H9 (cell line): ENCODE data around the gene PRKAG2. TPM values are rescaled to one million over a fixed set of nuclear protein-coding genes. Genes with fewer than 3 reads are reported as not detected.

Experiments used
- DNase-seq: peaks from one replicate; pipeline ENCODE4 v3.0.0-alpha.2; 2017
- H2AFZ ChIP-seq: one replicate; pipeline ENCODE4 v1.6.1; 2013; ENCODE audit warnings: mild to moderate bottlenecking, low read length, control low read depth, moderate library complexity
- H2AK5ac ChIP-seq: 2 replicates; pipeline ENCODE4 v1.6.1; 2013; ENCODE audit warnings: low read length, control low read depth, mixed read lengths; ENCODE audit not compliant: insufficient read length
- H2BK120ac ChIP-seq: one replicate; pipeline ENCODE4 v1.6.1; 2013; ENCODE audit warnings: low read depth, mild to moderate bottlenecking, low read length, control low read depth, inconsistent platforms; ENCODE audit not compliant: poor library complexity, severe bottlenecking
- H2BK12ac ChIP-seq: 2 replicates; pipeline ENCODE4 v1.6.1; 2013; ENCODE audit warnings: low read length, control low read depth, mixed read lengths, low read depth; ENCODE audit not compliant: insufficient read length
- H2BK15ac ChIP-seq: 2 replicates; pipeline ENCODE4 v1.6.1; 2013; ENCODE audit warnings: low read depth, low read length, control low read depth
- H2BK20ac ChIP-seq: one replicate; pipeline ENCODE4 v1.6.1; 2013; ENCODE audit warnings: low read depth, mild to moderate bottlenecking, low read length, control low read depth, inconsistent platforms; ENCODE audit not compliant: poor library complexity, severe bottlenecking
- H2BK5ac ChIP-seq: 2 replicates; pipeline ENCODE4 v1.6.1; 2013; ENCODE audit warnings: low read length, control low read depth, mixed read lengths; ENCODE audit not compliant: insufficient read length
- H3K14ac ChIP-seq: 2 replicates; pipeline ENCODE4 v1.6.1; 2013; ENCODE audit warnings: low read length, control low read depth; ENCODE audit not compliant: insufficient read depth
- H3K18ac ChIP-seq: 2 replicates; pipeline ENCODE4 v1.6.1; 2013; ENCODE audit warnings: low read depth, mild to moderate bottlenecking, mixed read lengths, low read length, control low read depth; ENCODE audit not compliant: insufficient read length
- H3K23ac ChIP-seq: 2 replicates; pipeline ENCODE4 v1.6.1; 2013; ENCODE audit warnings: low read length, control low read depth, mixed read lengths, low read depth; ENCODE audit not compliant: insufficient read length
- H3K23me2 ChIP-seq: 2 replicates; pipeline ENCODE4 v1.6.1; 2013; ENCODE audit warnings: low read depth, mild to moderate bottlenecking, mixed read lengths, low read length, control low read depth; ENCODE audit not compliant: insufficient read length, poor library complexity, severe bottlenecking
- H3K27ac ChIP-seq: 2 replicates; pipeline ENCODE4 v1.5.1; 2013; ENCODE audit warnings: low read length, control low read depth, mixed read lengths, low read depth; ENCODE audit not compliant: insufficient read length
- H3K27me3 ChIP-seq: 2 replicates; pipeline ENCODE4 v1.6.1; 2013; ENCODE audit warnings: low read length, control low read depth, inconsistent platforms; ENCODE audit not compliant: insufficient read depth
- H3K4ac ChIP-seq: 2 replicates; pipeline ENCODE4 v1.6.1; 2013; ENCODE audit warnings: low read depth, mild to moderate bottlenecking, control low read depth, inconsistent platforms, low read length, moderate library complexity
- H3K4me1 ChIP-seq: 2 replicates; pipeline ENCODE4 v1.6.1; 2013; ENCODE audit warnings: low read length, control low read depth, inconsistent platforms; ENCODE audit not compliant: insufficient read depth
- H3K4me2 ChIP-seq: 2 replicates; pipeline ENCODE4 v1.6.1; 2013; ENCODE audit warnings: low read length, control low read depth, mixed read lengths; ENCODE audit not compliant: insufficient read length, insufficient read depth
- H3K56ac ChIP-seq: 2 replicates; pipeline ENCODE4 v1.6.1; 2013; ENCODE audit warnings: low read depth, mild to moderate bottlenecking, mixed read lengths, low read length, control low read depth; ENCODE audit not compliant: insufficient read length
- H3K79me1 ChIP-seq: 2 replicates; pipeline ENCODE4 v1.6.1; 2013; ENCODE audit warnings: low read depth, mild to moderate bottlenecking, moderate library complexity, low read length, control low read depth, inconsistent platforms; ENCODE audit not compliant: insufficient read depth, poor library complexity, severe bottlenecking
- H3K79me2 ChIP-seq: 2 replicates; pipeline ENCODE4 v1.6.1; 2013; ENCODE audit warnings: low read length, control low read depth, inconsistent platforms; ENCODE audit not compliant: insufficient read depth
- H3K9ac ChIP-seq: 2 replicates; pipeline ENCODE4 v1.6.1; 2013; ENCODE audit warnings: low read length, control low read depth, mixed read lengths; ENCODE audit not compliant: insufficient read length; ENCODE audit errors: extremely low read depth
- H3K9me3 ChIP-seq: one replicate; pipeline ENCODE4 v1.6.1; 2013; ENCODE audit warnings: low read depth, low read length, inconsistent platforms; ENCODE audit not compliant: control insufficient read depth
- H3T11ph ChIP-seq: one replicate; pipeline ENCODE4 v1.6.1; 2013; ENCODE audit warnings: mild to moderate bottlenecking, low read length, control low read depth, inconsistent platforms
- H4K20me1 ChIP-seq: one replicate; pipeline ENCODE4 v1.6.1; 2013; ENCODE audit not compliant: control insufficient read depth, insufficient read length, insufficient read depth
- H4K5ac ChIP-seq: 2 replicates; pipeline ENCODE4 v1.6.1; 2013; ENCODE audit warnings: low read depth, mild to moderate bottlenecking, mixed read lengths, low read length, control low read depth; ENCODE audit not compliant: insufficient read length
- H4K8ac ChIP-seq: replicated peaks from 2 replicates; pipeline ENCODE4 v1.6.1; 2013; ENCODE audit warnings: low read length, control low read depth, mixed read lengths, low read depth; ENCODE audit not compliant: insufficient read length
- H4K91ac ChIP-seq: 2 replicates; pipeline ENCODE4 v1.6.1; 2013; ENCODE audit warnings: low read depth, mild to moderate bottlenecking, moderate library complexity, mixed read lengths, low read length, control low read depth; ENCODE audit not compliant: insufficient read length
- H3K27ac Mint-ChIP-seq, 3 experiments: 2 replicates in 2 of 3; 3 replicates in 1 of 3; pipeline ENCODE4 v1.8.0; 2020 to 2021; ENCODE audit warnings: mixed read lengths in 3 of 3, mild to moderate bottlenecking in 1 of 3, moderate library complexity in 1 of 3
- H3K27me3 Mint-ChIP-seq: 2 replicates; pipeline ENCODE4 v1.8.0; 2021; ENCODE audit warnings: low read depth, mild to moderate bottlenecking, moderate library complexity, mixed read lengths
- H3K36me3 Mint-ChIP-seq, 3 experiments: 2 replicates in 2 of 3; 3 replicates in 1 of 3; pipeline ENCODE4 v1.8.0; 2020 to 2021; ENCODE audit warnings: low read depth in 3 of 3, mixed read lengths in 3 of 3; ENCODE audit not compliant: insufficient read depth in 1 of 3
- H3K4me1 Mint-ChIP-seq, 2 experiments: 2 replicates each; pipeline ENCODE4 v1.8.0; 2020; ENCODE audit warnings: mixed read lengths in 2 of 2
- H3K4me3 Mint-ChIP-seq, 2 experiments: 2 replicates in 1 of 2; 3 replicates in 1 of 2; pipeline ENCODE4 v1.8.0; 2020 to 2021; ENCODE audit warnings: mild to moderate bottlenecking in 2 of 2, mixed read lengths in 2 of 2, moderate library complexity in 1 of 2
- H3K9me3 Mint-ChIP-seq, 2 experiments: 2 replicates in 1 of 2; 3 replicates in 1 of 2; pipeline ENCODE4 v1.8.0; 2020; ENCODE audit warnings: mild to moderate bottlenecking in 2 of 2, mixed read lengths in 2 of 2, moderate library complexity in 1 of 2
- WGBS: extraction: QIAGEN DNeasy Blood & Tissue Kit; methylation state at CpG from one replicate; pipeline ENCODE4 v1.1.7; 2013; ENCODE audit warnings: missing lambda C conversion rate, low lambda C conversion rate, mixed read lengths; ENCODE audit not compliant: insufficient read length; ENCODE audit errors: extremely low coverage; 5-methylcytosine and 5-hydroxymethylcytosine counted together
- total RNA-seq: library from RNA; stranded (reverse); gene quantifications from 2 replicates; pipeline ENCODE4 v1.2.1, GENCODE V29; 2021
- TF ChIP-seq, protein P1 (sequence below): fragments of 200-600 bp; sonication (generic); conservative IDR thresholded peaks from 3 replicates; pipeline ENCODE4 v1.8.0; 2021; ENCODE audit warnings: antibody characterized with exemption, mild to moderate bottlenecking

PRKAG2 gene
- total RNA-seq, 1 experiment from 2014 or later: 11.8 TPM

DNA sequence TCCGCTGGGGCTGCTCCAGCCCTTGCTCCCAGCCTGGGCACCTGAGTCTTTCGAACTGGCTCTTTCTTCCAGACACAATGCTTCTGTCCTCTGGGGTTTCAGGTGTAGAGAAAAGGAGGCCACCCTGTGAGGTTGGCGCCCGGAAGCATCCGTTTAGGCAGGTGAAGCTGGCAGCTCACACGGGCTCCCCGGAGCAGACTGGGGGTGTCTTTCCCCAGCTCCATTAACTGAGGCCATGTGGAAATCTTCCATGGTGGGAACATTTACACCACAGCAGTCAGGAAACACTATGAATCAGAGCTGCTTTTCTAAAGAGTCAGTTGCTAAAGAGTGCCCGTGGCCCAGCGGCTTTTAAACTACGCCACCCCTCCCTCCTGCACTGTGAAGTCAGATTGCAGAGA is 29.2 kb downstream of the PRKAG2 start:
- WGBS: no CpG with 5 or more reads among the region's 10 CpGs
- Histone ChIP-seq H4K8ac (no peak overlapping the region), H3K4me2 (no peak overlapping the region), H3K79me2 (no peaks in the 10 kb centered on the region), H3K27ac (no peak overlapping the region), H2BK12ac (no peak overlapping the region), H3K23ac (no peak overlapping the region), H4K91ac (no peak overlapping the region), H3K79me1 (no peaks in the 10 kb centered on the region), H3K18ac (no peak overlapping the region), H2AFZ (no peak overlapping the region), H3T11ph (no peak overlapping the region), H4K20me1 (no peaks in the 10 kb centered on the region), H2BK120ac (no peak overlapping the region), H3K14ac (no peak overlapping the region), H3K9me3 (no peaks in the 10 kb centered on the region), H3K27me3 (no peaks in the 10 kb centered on the region), H3K56ac (no peak overlapping the region), H3K9ac (no peak overlapping the region), H4K5ac (no peak overlapping the region), H2BK20ac (no peak overlapping the region), H2BK5ac (no peak overlapping the region), H3K23me2 (no peaks in the 10 kb centered on the region), H3K4ac (no peak overlapping the region), H2BK15ac (no peak overlapping the region), H3K4me1 (no peaks in the 10 kb centered on the region), H2AK5ac (no peak overlapping the region)
- TF ChIP-seq, protein P1, sequence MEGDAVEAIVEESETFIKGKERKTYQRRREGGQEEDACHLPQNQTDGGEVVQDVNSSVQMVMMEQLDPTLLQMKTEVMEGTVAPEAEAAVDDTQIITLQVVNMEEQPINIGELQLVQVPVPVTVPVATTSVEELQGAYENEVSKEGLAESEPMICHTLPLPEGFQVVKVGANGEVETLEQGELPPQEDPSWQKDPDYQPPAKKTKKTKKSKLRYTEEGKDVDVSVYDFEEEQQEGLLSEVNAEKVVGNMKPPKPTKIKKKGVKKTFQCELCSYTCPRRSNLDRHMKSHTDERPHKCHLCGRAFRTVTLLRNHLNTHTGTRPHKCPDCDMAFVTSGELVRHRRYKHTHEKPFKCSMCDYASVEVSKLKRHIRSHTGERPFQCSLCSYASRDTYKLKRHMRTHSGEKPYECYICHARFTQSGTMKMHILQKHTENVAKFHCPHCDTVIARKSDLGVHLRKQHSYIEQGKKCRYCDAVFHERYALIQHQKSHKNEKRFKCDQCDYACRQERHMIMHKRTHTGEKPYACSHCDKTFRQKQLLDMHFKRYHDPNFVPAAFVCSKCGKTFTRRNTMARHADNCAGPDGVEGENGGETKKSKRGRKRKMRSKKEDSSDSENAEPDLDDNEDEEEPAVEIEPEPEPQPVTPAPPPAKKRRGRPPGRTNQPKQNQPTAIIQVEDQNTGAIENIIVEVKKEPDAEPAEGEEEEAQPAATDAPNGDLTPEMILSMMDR: no peak
- H3K4me1 Mint-ChIP-seq: peaks cover 0 to 6% of the 10 kb centered on the region in 2 experiments; a peak in 2 of 4 replicates
- H3K4me3 Mint-ChIP-seq: no peak overlapping the region
- no peaks in the 10 kb centered on the region for H3K9me3 Mint-ChIP-seq
- peak overlapping the region in 1 of 3 experiments; percentile 48; a peak in 1 of 7 replicates for H3K27ac Mint-ChIP-seq
- H3K27me3 Mint-ChIP-seq: peaks cover 9% of the 10 kb centered on the region
- H3K36me3 Mint-ChIP-seq: no peaks in the 10 kb centered on the region
- no peak for DNase-seq
